Ectodermal cell (in vitro differentiated cells): Measurements from ENCODE around the gene AGTR1.
"Not testable (repeated sequence)": the region's sequence is repeated elsewhere in the genome, so short reads cannot be mapped to it uniquely, and the experiment has no call there.

Source experiments
- H3K27ac ChIP-seq: 2 replicates; pipeline ENCODE4 v1.7.0; 2013; ENCODE audit warnings: mild to moderate bottlenecking, low read depth, low read length; ENCODE audit not compliant: insufficient read depth, poor library complexity, severe bottlenecking
- H3K27me3 ChIP-seq: 2 replicates; pipeline ENCODE4 v1.7.0; 2013; ENCODE audit warnings: mild to moderate bottlenecking, low read length; ENCODE audit not compliant: insufficient read depth, control insufficient read depth, poor library complexity, severe bottlenecking
- H3K36me3 ChIP-seq: one replicate; pipeline ENCODE4 v1.7.0; 2013; ENCODE audit warnings: low read length; ENCODE audit not compliant: control insufficient read depth, insufficient read depth
- H3K4me1 ChIP-seq: one replicate; pipeline ENCODE4 v1.7.0; 2013; ENCODE audit warnings: low read length; ENCODE audit not compliant: control insufficient read depth, insufficient read depth
- H3K4me3 ChIP-seq: 2 replicates; pipeline ENCODE4 v1.7.0; 2013; ENCODE audit warnings: low read depth, low read length, control low read depth; ENCODE audit not compliant: insufficient read depth
- H3K9me3 ChIP-seq: 2 replicates; pipeline ENCODE4 v1.7.0; 2013; ENCODE audit warnings: mild to moderate bottlenecking, low read length, moderate library complexity; ENCODE audit not compliant: control insufficient read depth
- WGBS, 2 experiments: methylation state at CpG; one replicate each; pipeline ENCODE4 v1.1.7; 2013; ENCODE audit warnings: missing lambda C conversion rate in 2 of 2; 5-methylcytosine and 5-hydroxymethylcytosine counted together

The AGTR1 gene

DNA sequence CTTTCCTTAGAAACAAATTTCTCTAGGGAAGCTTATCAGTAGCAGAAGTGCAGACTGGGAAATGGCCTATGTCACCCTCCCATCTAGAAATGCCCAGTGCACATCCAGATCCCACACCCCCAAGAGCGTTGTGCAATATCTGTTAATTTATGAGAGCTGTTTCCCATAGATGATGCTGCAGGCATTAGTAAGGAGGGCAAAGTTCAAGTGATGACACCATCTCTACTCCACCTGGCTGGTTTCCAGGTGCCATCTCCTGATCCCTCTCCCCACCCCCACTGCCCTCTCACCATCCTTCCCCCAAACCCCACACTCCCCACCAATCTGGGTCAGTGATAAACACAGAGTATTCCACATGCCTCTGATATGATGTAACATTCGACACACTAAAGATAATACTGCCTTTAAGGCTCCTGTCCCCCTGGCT lies 39.4 kb downstream of the AGTR1 start:
- Histone ChIP-seq H3K9me3 (no peaks in the 10 kb centered on the region), H3K4me3 (no peak overlapping the region), H3K27me3 (no peaks in the 10 kb centered on the region), H3K27ac (no peak overlapping the region), H3K36me3 (no peaks in the 10 kb centered on the region), H3K4me1 (no peaks in the 10 kb centered on the region)
- WGBS, 2 experiments = 95 to 100% methylated on average over 2 of the region's 2 CpGs

DNA sequence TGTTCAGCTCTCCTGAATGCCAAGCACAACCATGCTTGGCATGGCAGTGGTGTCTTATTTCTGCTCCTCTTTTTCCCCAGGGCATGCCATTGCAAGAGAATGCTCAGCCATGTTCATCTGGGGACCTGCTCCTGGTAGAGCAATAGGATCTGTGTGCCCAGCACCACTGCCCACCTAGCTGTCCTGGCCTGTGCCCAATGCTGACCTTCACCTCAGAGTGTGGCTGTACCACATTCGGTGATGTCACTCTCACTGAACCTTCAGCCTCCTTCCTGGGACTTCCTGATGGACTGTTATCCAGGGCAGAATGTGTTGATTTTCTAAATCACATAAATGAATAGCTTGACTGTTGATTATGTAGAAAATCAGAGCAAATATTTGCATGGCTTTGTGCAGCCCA lies 42.0 kb downstream of the AGTR1 start:
- no peak overlapping the region for H3K27ac ChIP-seq
- H3K4me3 ChIP-seq = no peak overlapping the region
- no peaks in the 10 kb centered on the region for H3K36me3 ChIP-seq
- H3K9me3 ChIP-seq = no peaks in the 10 kb centered on the region
- no peaks in the 10 kb centered on the region for H3K4me1 ChIP-seq
- 100% methylated on average over 1 of the region's 1 CpG for WGBS, 2 experiments
- H3K27me3 ChIP-seq = no peaks in the 10 kb centered on the region

DNA sequence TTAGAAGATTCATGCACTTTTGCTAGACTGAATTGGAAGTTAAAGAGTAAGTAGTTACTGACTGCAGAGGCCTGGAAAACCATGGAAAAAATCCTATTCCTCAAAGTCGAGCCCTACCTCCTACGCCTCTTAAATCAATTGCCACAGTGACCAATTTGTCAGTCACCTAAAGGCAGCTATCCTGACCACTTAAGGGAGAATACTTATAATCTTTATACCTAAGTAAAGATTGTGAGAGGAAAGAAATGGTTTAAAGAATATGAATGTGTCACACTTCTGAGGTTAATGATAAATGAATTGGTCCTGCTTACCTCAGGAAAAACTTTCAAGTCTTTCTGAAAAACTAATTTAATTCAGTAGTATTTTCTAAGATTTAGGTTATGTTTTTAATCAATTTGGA lies 42.6 kb downstream of the AGTR1 start:
- H3K36me3 ChIP-seq = no peaks in the 10 kb centered on the region
- H3K9me3 ChIP-seq = no peaks in the 10 kb centered on the region
- no peaks in the 10 kb centered on the region for H3K4me1 ChIP-seq
- no peak overlapping the region for H3K4me3 ChIP-seq
- 90 to 92% methylated on average over 2 of the region's 2 CpGs for WGBS, 2 experiments
- H3K27ac ChIP-seq = no peak overlapping the region
- H3K27me3 ChIP-seq = no peaks in the 10 kb centered on the region

DNA sequence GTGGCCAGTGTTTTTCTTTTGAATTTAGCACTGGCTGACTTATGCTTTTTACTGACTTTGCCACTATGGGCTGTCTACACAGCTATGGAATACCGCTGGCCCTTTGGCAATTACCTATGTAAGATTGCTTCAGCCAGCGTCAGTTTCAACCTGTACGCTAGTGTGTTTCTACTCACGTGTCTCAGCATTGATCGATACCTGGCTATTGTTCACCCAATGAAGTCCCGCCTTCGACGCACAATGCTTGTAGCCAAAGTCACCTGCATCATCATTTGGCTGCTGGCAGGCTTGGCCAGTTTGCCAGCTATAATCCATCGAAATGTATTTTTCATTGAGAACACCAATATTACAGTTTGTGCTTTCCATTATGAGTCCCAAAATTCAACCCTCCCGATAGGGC lies 43.5 kb downstream of the AGTR1 start:
- WGBS, 2 experiments = 95 to 96% methylated on average over 10 of the region's 10 CpGs
- H3K4me3 ChIP-seq = no peak overlapping the region
- H3K36me3 ChIP-seq = no peaks in the 10 kb centered on the region

DNA sequence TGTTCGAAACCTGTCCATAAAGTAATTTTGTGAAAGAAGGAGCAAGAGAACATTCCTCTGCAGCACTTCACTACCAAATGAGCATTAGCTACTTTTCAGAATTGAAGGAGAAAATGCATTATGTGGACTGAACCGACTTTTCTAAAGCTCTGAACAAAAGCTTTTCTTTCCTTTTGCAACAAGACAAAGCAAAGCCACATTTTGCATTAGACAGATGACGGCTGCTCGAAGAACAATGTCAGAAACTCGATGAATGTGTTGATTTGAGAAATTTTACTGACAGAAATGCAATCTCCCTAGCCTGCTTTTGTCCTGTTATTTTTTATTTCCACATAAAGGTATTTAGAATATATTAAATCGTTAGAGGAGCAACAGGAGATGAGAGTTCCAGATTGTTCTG lies 44.4 kb downstream of the AGTR1 start:
- H3K4me3 ChIP-seq = no peak overlapping the region
- H3K4me1 ChIP-seq = no peaks in the 10 kb centered on the region
- 78 to 87% methylated on average over 6 of the region's 6 CpGs for WGBS, 2 experiments
- no peaks in the 10 kb centered on the region for H3K36me3 ChIP-seq
- H3K27ac ChIP-seq = no peak overlapping the region
- no peaks in the 10 kb centered on the region for H3K27me3 ChIP-seq
- H3K9me3 ChIP-seq = no peaks in the 10 kb centered on the region

More for the DNA sequence above, 43.5 kb downstream of the AGTR1 start:
- no peaks in the 10 kb centered on the region for H3K4me1 ChIP-seq
- no peaks in the 10 kb centered on the region for H3K27me3 ChIP-seq
- no peak overlapping the region for H3K27ac ChIP-seq
- H3K9me3 ChIP-seq = no peaks in the 10 kb centered on the region

DNA sequence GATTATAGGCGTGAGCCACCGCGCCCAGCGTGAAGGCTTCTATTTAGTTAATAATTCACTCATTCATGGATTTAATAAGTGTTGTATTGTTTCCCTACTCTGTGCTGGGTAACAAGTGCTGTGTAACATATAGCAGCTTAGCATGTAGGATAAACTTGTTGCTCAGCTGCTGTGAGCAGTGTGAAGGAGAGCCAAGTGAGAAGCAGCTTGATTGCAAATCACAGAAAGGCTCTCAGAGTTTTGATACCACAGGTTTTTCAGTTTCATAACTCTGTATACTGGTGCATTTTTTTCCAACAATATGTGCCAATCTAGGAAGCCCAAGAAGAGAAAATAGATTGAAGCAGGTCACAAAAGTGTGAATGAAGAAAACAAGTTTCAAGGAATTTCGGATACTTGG lies 48.4 kb downstream of the AGTR1 start:
- no peaks in the 10 kb centered on the region for H3K36me3 ChIP-seq
- no peaks in the 10 kb centered on the region for H3K4me1 ChIP-seq
- H3K9me3 ChIP-seq = no peaks in the 10 kb centered on the region
- 84 to 99% methylated on average over 5 of the region's 5 CpGs for WGBS, 2 experiments
- no peak overlapping the region for H3K27ac ChIP-seq
- no peak overlapping the region for H3K4me3 ChIP-seq
- H3K27me3 ChIP-seq = no peaks in the 10 kb centered on the region

DNA sequence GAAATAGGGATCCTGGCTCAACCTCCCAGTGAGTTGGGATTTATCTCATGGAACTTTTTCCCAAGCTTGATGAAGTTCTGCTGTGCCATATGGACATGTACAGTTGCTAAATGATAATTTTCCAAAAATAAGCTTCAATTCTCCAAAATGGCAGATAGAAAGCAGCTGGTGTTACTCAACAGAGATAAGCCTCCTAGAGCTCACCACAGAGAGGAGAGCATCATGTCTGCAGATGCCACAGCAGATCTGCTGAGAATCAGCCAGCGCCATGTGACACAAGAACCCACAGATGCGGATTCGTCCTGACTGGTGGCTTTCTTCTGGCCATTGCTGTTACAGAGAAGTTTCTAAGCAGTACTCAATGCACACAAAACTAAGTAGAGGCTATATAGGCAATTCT lies 50.6 kb downstream of the AGTR1 start:
- Histone ChIP-seq H3K9me3 (no peaks in the 10 kb centered on the region), H3K4me3 (no peak overlapping the region), H3K27ac (no peak overlapping the region), H3K27me3 (no peaks in the 10 kb centered on the region), H3K36me3 (no peaks in the 10 kb centered on the region), H3K4me1 (no peaks in the 10 kb centered on the region)
- WGBS, 2 experiments = 47 to 59% methylated on average over 3 of the region's 3 CpGs

- 87 to 96% methylated on average over 3 of the region's 3 CpGs for WGBS, 2 experiments
- Histone ChIP-seq H3K27me3 (no peaks in the 10 kb centered on the region), H3K9me3 (no peaks in the 10 kb centered on the region)
Observed at GRCh38 chr3:148750296-148750695, 52.6 kb downstream of the AGTR1 start.

GRCh38 chr3:148751461-148751860 lies 53.8 kb downstream of the AGTR1 start:
- no peaks in the 10 kb centered on the region for H3K9me3 ChIP-seq
- no peaks in the 10 kb centered on the region for H3K36me3 ChIP-seq
- no peak overlapping the region for H3K4me3 ChIP-seq
- H3K27ac ChIP-seq = no peak overlapping the region
- H3K27me3 ChIP-seq = no peaks in the 10 kb centered on the region
- 92% methylated on average over 3 of the region's 3 CpGs for WGBS, 2 experiments
- H3K4me1 ChIP-seq = no peaks in the 10 kb centered on the region

More at GRCh38 chr3:148750296-148750695, 52.6 kb downstream of the AGTR1 start:
- H3K27ac ChIP-seq = no peak overlapping the region
- no peaks in the 10 kb centered on the region for H3K36me3 ChIP-seq
- H3K4me1 ChIP-seq = no peaks in the 10 kb centered on the region
- no peak overlapping the region for H3K4me3 ChIP-seq

DNA sequence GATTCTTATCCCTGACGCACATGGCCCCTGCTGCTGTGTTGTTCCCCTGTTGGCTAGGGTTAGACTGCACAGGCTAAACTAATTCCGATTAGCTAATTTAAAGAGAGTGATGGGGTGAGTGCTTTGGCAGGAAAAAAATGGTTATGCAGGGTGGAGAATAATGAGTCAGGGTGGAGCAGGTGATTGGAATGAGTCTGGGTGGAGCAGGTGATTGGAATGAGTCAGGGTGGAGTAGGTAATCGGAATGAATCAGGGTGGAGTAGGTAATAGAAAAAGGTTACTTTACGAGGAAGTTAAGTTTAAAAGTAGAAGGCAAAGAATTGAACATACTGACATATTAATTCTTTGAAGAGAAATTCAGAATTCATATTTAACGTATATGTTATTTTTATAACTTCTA lies 55.7 kb downstream of the AGTR1 start:
- WGBS, 2 experiments = 93 to 96% methylated on average over 4 of the region's 5 CpGs
- H3K36me3 ChIP-seq, H3K27ac ChIP-seq, H3K27me3 ChIP-seq, H3K4me1 ChIP-seq, H3K9me3 ChIP-seq, H3K4me3 ChIP-seq: not testable (repeated sequence)

DNA sequence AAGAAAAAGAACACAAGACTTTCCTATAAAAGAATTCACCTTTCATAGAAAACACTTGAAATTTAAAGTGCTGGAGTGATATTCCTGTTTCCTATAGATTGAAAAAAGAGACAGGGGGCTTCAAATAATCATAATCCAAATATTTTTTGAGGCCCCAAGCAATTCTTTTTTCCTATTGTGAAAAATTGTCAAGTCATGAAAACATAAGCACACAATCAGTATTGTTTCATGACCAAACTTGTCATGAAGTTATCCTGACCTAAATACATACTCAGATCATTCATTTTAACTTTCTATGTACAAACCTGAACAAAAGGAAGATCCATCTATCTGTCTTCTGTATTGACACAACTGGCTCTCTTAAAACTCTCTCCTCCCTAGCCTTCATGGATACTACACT lies 57.9 kb downstream of the AGTR1 start:
- no peaks in the 10 kb centered on the region for H3K36me3 ChIP-seq
- H3K4me1 ChIP-seq = no peaks in the 10 kb centered on the region
- no peaks in the 10 kb centered on the region for H3K27me3 ChIP-seq
- H3K4me3 ChIP-seq = no peak overlapping the region
- H3K27ac ChIP-seq = no peak overlapping the region
- no peaks in the 10 kb centered on the region for H3K9me3 ChIP-seq
